GM21619 (cell line): ENCODE measurements around the gene SCAF8.
"Not testable (repeated sequence)": the region's sequence is repeated elsewhere in the genome, so short reads cannot be mapped to it uniquely, and the experiment has no call there.

Experiments
- ATAC-seq: cut with Tn5 transposase; IDR thresholded peaks from one replicate; pipeline ENCODE4 v1.9.1; 2021; ENCODE audit not compliant: unreplicated experiment

The SCAF8 gene

DNA sequence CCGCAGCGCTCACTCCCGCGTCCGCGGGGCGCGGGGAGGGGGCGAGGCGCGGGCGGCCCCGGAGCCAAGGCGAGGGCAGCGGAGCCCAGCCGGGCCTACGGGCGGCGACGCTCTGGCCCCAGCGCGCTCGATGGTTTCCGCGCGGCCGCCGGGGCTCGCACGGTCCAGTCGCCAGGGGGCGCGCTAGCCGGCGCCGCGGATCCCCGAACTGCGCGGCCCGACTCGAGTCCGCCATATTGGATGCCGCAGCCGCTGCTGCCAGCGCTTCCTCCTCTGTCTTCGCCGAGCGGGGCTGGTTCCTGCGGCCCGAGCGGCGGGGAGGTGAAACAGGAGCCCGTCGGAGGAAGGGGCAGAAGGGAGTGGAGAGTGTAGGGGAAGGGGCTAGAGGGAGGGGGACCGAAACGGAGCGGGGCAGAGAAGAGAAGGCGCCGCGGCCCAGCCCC, at the start of gene SCAF8:
TSS of gene SCAF8 (plus strand) at position 234 of the 443 bp plus-strand sequence. CDS start 485 bp downstream, outside the sequence.
- ATAC-seq, result peak; percentile 76

- peak; percentile 93 for ATAC-seq
These were observed 49.3 kb upstream of the SCAF8 start for GRCh38 chr6:154683756-154684523.

DNA sequence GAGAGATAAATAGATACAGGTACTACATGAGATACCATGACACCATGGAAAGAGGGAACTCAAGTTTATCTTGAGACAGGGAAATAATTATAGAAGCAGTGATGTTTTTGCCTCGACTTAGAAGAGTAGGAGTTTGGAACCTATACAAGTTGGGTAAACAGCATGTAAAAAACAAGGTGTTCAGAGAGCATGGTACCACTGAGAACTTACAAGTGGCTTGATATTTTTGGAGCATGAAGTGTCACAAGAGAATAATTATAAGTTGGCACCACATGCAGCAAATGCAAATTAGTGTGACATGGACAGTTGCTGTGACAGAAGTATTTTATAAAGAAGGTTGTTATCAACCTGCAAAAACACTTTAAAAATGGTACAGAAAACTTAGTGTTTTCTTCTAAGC, 47.1 kb upstream of the SCAF8 start:
- no peak for ATAC-seq

DNA sequence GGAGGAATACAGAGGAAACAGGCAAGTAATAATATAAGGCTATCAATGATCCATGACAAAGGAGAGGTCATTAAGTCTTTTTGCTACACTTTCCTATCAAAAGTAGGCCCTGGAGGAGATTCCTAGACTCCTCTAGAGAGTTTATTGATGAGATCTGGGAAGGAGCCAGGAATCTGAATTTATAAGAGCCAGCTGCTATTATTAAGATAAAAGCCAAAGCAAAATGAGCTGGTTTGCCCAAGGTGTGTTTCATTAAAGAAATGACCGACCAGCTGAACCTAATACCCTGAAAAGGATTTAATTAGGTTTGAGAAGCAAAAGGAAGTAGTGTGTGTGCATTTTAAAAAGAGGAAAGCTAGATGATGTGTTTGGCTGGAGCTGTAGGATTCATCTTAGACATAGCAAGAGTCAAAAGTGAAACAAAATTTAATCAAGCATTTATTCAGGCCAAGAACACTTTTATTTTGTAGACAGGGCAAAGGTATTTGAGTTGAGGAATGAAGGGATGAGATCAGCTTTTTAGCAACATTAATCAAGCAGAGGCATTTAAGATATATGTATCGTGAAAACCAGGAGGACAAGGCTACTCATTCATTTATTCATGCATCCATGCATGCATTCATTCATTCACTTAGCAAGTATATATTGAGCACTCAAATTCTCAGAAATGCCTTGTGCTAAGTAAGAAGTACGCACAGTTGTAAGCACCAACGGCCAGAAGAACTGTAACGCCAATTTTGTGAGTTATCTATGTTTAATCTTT, 43.5 kb upstream of the SCAF8 start:
- ATAC-seq, result no peak

GRCh38 chr6:154690857-154691256, 42.4 kb upstream of the SCAF8 start:
- no peak for ATAC-seq

- no peak for ATAC-seq
These were observed 36.6 kb upstream of the SCAF8 start for GRCh38 chr6:154696661-154697060.

DNA sequence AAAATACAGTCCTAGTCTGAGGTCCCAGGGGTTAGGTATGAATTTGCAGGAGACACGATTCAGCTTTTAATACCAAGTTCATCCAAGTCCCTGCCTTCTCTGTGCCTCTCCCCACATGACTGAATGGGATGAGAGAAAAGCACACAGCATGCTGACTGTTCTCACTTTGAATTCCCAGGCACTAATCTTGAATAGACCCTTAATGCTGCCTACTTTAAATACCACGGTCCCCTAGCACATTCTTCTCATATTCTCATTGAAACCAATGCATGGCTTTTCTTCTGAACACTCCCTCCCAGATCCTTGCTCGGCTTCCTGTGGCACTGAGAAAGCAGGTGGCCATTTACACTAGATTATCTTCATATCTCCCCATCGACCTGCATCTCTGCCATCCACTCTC, 30.1 kb upstream of the SCAF8 start:
- ATAC-seq, result no peak

GRCh38 chr6:154705471-154706113, 27.6 kb upstream of the SCAF8 start:
- ATAC-seq, result no peak

DNA sequence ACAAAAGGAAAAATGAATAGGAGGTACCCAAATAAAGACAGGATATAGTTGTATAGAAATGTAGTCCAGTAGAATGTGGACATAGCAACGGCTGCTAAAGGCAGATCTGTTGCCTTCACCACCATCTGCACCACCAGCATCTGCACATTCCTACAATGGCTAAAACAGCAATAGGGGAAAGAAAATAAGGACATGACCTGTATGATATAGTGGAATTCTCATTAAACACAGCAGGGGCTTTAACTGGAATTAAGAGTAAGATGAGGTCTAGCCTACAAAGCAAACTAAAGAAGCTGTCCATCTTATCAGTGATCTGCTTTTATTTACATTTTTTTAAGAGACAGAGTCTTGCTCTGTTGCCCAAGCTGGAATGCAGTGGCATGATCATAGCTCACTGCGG, 26.8 kb upstream of the SCAF8 start:
- ATAC-seq, result no peak

GRCh38 chr6:154709621-154710020, 23.6 kb upstream of the SCAF8 start:
- ATAC-seq, result no peak

- ATAC-seq, result no peak
These were observed 22.5 kb upstream of the SCAF8 start for GRCh38 chr6:154710689-154711088.

DNA sequence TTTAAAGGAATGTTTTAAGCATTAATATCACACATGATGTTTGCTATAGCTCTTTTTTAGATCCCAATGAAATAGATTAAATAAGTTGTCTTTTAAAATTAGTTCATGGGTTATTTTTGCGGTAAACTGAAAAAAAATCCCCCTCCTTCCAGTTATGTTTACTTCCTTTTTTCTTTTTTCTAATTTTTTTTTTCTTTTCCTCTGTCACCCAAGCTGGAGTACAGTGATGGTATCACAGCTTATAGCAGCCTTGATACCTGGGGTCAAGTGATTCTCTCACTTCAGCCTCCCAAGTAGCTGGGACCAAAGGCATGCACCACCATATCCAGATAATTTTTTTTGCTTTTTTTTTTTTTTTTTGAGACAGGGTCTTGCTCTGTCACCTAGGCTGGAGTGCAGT, 17.8 kb upstream of the SCAF8 start:
- no peak for ATAC-seq

GRCh38 chr6:154716350-154716749, 16.9 kb upstream of the SCAF8 start:
- not testable (repeated sequence) for ATAC-seq

GRCh38 chr6:154719433-154719832, 13.8 kb upstream of the SCAF8 start:
- ATAC-seq, result no peak

DNA sequence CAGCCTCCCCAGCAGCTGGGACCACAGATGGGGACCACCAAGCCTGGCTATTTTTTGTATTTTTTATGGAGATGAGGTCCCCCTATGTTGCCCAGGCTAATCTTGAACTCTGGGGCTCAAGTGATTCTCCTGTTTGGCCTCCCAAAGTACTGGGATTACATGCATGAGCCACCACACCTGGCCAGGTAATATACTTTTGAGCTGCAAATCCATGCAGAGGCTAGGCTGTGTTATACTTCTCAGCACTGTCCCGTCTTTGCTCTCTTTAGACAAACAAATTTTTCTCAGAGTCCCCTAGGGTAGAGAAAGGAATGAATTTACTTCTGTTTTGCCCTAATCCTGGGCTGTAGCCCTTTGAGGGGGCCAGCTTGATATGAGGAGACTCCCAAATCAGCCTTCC, 13.4 kb upstream of the SCAF8 start:
- no peak for ATAC-seq

DNA sequence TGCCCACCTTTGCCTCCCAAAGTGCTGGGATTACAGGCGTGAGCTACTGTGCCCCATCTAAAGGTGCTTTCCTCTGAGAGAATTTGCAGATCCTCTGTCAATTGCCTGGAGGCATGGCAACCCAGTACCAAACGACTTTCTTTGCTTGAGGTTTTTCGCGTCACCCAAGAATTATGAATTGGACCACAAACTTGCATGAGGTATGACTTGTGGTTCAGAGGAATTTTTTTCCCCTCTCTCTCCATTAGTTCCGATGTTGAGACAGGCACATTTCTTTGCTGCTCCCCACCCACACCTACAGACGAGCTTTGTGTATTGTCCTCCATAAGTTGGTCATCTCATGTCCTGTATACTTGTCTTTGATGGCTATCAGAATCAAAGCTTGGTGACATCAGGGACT, 11.8 kb upstream of the SCAF8 start:
- no peak for ATAC-seq

- no peak for ATAC-seq
These were observed 6.3 kb upstream of the SCAF8 start for GRCh38 chr6:154726887-154727286.

GRCh38 chr6:154731296-154732218, 1.7 kb upstream of the SCAF8 start:
- no peak for ATAC-seq

- no peak for ATAC-seq
These were observed 556 bp upstream of the SCAF8 start for GRCh38 chr6:154732538-154733182.
